PC-9 (cell line): Measurements from ENCODE around the gene GLCE.

Experiments
- EZH2 ChIP-seq: fragments of 200-600 bp; sonication (generic); IDR thresholded peaks from 2 replicates; pipeline ENCODE4 v1.8.0; 2017; ENCODE audit warnings: antibody characterized with exemption, low read depth
- TF ChIP-seq, protein P1 (sequence below): fragments of 200-600 bp; sonication (generic); conservative IDR thresholded peaks from 2 replicates; pipeline ENCODE4 v1.6.1; 2017; ENCODE audit warnings: mixed run types, antibody characterized with exemption, mild to moderate bottlenecking, moderate library complexity

GRCh38 chr15:69185706-69186105 lies 25.3 kb downstream of the GLCE start:
- TF ChIP-seq, protein P1, sequence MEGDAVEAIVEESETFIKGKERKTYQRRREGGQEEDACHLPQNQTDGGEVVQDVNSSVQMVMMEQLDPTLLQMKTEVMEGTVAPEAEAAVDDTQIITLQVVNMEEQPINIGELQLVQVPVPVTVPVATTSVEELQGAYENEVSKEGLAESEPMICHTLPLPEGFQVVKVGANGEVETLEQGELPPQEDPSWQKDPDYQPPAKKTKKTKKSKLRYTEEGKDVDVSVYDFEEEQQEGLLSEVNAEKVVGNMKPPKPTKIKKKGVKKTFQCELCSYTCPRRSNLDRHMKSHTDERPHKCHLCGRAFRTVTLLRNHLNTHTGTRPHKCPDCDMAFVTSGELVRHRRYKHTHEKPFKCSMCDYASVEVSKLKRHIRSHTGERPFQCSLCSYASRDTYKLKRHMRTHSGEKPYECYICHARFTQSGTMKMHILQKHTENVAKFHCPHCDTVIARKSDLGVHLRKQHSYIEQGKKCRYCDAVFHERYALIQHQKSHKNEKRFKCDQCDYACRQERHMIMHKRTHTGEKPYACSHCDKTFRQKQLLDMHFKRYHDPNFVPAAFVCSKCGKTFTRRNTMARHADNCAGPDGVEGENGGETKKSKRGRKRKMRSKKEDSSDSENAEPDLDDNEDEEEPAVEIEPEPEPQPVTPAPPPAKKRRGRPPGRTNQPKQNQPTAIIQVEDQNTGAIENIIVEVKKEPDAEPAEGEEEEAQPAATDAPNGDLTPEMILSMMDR: no peak
- TF ChIP-seq EZH2: no peak
